Muscle layer of duodenum (tissue), 2 donors: ENCODE data around the gene DOCK2.
"Not testable (repeated sequence)": the region's sequence is repeated elsewhere in the genome, so short reads cannot be mapped to it uniquely, and the experiment has no call there.

Experiments
- H3K27ac ChIP-seq: one replicate; pipeline ENCODE4 v1.7.0; 2013; ENCODE audit warnings: mild to moderate bottlenecking, low read length
- H3K27me3 ChIP-seq: one replicate; pipeline ENCODE4 v1.7.0; 2013; ENCODE audit warnings: low read depth, mild to moderate bottlenecking, control low read depth, low read length
- H3K36me3 ChIP-seq, 2 donors: one replicate each; pipeline ENCODE4 v1.7.0; 2013; ENCODE audit warnings: low read length in 2 of 2, control low read depth in 1 of 2, mild to moderate bottlenecking in 1 of 2; ENCODE audit not compliant: insufficient read depth in 2 of 2, control insufficient read depth in 1 of 2
- H3K4me1 ChIP-seq, 2 donors: one replicate each; pipeline ENCODE4 v1.7.0; 2013; ENCODE audit warnings: low read length in 2 of 2, mild to moderate bottlenecking in 2 of 2, control low read depth in 1 of 2, moderate library complexity in 1 of 2; ENCODE audit not compliant: insufficient read depth in 2 of 2, control insufficient read depth in 1 of 2
- H3K4me3 ChIP-seq, 2 donors: one replicate each; pipeline ENCODE4 v1.7.0; 2013; ENCODE audit warnings: low read length in 2 of 2, low read depth in 1 of 2, mild to moderate bottlenecking in 1 of 2
- H3K9me3 ChIP-seq, 2 donors: one replicate each; pipeline ENCODE4 v1.7.0; 2013; ENCODE audit warnings: low read length in 2 of 2, control low read depth in 1 of 2, mild to moderate bottlenecking in 1 of 2; ENCODE audit not compliant: control insufficient read depth in 1 of 2
- donor health status: healthy.

Gene DOCK2

DNA sequence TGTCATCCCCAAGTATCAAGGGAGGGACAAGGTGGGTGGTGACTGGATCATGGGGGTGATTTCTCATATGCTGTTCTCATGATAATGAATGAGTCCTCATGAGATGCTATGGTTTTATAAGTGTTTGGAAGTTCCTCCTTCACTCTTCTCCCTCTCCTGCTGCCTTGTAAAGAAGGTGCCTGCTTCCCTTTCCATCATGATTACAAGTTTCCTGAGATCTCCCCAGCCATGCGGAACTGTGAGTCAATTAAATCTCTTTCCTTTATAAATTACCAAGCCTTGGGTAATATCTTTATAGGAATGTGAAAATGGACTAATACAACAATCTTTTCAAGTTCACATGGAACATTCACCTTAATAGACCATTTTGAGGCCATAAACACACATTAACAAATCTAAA, 21.5 kb upstream of the DOCK2 start:
- H3K27ac ChIP-seq: no peak overlapping the region
- peaks cover 0 to 4% of the 10 kb centered on the region in 2 donors for H3K9me3 ChIP-seq
- H3K4me1 ChIP-seq: no peaks in the 10 kb centered on the region
- H3K36me3 ChIP-seq: no peaks in the 10 kb centered on the region
- no peak overlapping the region for H3K4me3 ChIP-seq
- H3K27me3 ChIP-seq: no peaks in the 10 kb centered on the region

DNA sequence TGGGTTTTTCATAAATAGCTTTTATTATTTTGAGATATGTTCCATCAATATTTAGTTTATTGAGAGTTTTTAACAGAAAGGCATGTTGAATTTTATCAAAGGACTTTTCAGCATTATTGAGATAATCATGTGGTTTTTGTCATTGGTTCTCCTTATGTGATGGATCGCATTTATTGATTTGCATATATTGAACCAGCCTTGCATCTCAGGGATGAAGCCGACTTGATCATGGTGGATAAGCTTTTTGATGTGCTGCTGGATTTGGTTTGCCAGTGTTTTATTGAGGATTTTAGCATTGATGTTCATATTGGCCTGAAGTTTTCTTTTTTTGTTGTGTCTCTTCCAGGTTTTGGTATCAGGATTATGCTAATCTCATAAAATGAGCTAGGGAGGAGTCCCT, 12.8 kb upstream of the DOCK2 start:
- H3K4me3 ChIP-seq, H3K4me1 ChIP-seq, H3K9me3 ChIP-seq, H3K36me3 ChIP-seq, H3K27me3 ChIP-seq, H3K27ac ChIP-seq: not testable (repeated sequence)

DNA sequence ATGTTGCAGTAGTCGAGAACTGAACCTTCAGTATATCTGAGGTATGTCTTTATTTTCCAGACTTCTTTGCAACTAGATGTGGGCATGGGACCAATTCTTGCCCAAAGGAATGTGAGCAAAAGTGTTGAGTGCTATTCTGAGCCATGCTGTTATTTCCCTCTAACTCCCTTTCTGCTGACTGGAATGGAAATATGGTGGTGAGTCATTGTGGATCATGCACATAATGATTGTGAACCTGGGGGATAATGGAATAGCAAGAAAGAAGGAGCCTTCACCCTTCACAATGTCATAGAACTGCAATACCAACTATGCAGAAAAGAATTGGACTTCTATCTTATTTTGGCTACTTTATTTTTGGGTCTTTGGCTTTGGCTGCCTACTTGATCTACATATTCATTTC, 10.3 kb upstream of the DOCK2 start:
- Histone ChIP-seq H3K27me3 (no peaks in the 10 kb centered on the region), H3K4me1 (no peaks in the 10 kb centered on the region), H3K27ac (no peak overlapping the region), H3K36me3 (no peaks in the 10 kb centered on the region), H3K9me3 (no peaks in the 10 kb centered on the region), H3K4me3 (no peak overlapping the region)

DNA sequence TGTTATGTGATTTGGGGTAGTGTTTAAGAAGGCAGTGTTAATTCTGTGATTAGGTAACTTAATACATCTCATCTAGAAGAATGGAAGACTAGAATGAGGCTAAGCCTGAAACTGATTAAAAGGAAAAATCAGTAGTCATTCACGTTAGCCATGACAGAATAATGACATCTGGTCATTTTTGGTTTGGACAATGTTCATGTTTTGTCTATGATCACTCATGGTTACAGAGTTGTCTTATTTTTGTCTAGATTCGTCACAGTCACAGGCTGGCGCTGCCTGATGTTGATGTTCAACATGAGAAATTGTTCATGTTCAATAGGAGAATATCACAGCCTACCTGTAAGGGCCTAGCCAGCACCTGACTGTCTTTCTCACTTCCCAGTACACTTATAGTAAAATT, 9.5 kb upstream of the DOCK2 start:
- H3K36me3 ChIP-seq: no peaks in the 10 kb centered on the region
- H3K4me3 ChIP-seq: no peak overlapping the region
- no peaks in the 10 kb centered on the region for H3K9me3 ChIP-seq
- H3K27me3 ChIP-seq: no peaks in the 10 kb centered on the region
- H3K27ac ChIP-seq: no peak overlapping the region
- no peaks in the 10 kb centered on the region for H3K4me1 ChIP-seq

DNA sequence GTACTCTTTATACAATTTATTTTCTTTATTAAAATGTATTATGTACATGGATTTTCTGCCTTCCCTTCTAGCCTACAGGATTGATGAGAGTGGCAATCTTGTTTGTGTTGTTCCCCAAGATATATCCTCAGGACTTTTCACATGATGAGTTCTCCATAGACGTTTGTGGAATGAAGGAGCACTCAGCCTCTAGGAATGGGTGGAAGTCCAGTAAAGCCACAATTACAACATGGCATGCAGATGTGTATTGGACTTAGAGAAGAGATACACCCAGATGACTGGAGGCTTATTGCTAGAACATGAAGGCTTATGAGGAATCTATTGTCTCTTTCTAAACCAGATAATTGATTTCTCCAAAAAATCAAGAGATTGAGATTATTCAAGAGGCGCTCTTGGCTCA, 8.2 kb upstream of the DOCK2 start:
- H3K4me1 ChIP-seq: no peaks in the 10 kb centered on the region
- no peak overlapping the region for H3K27ac ChIP-seq
- H3K27me3 ChIP-seq: no peaks in the 10 kb centered on the region
- H3K36me3 ChIP-seq: no peaks in the 10 kb centered on the region
- no peak overlapping the region for H3K4me3 ChIP-seq
- no peaks in the 10 kb centered on the region for H3K9me3 ChIP-seq

DNA sequence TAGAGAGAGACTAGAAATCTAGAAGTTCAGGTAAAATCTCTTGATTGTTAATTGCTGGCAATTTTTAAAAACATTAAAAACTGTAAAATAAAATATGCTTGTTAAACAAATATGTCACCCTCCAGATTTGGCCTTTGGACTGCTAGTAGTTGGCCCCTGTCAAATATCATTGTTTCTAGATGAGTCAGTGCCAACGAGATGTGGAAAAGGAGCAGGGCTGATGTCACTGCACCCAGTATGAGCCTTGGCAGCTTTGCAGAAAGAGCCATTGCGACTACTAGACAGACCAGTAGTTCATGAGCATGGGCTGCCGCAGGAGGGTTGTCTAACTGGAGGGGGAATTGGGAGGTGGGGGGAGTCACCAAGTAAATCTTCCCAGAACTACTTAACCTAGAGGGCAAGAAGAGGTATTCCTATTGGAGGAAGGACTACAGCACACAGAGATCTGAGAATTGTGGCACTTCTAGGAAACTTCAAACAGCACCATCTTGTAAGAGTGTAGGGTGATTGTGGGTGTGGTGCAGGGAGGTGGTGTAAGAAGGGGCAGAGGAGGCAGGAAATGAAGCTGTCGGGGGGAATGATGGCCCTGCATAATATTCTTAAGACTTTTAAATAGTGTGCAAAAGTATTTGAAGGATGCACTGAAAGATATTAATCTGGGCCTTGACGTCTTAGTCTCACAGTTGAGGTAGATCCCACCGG, 7.1 kb upstream of the DOCK2 start:
- Histone ChIP-seq H3K9me3 (no peaks in the 10 kb centered on the region), H3K4me3 (no peak overlapping the region), H3K27me3 (no peaks in the 10 kb centered on the region), H3K4me1 (no peaks in the 10 kb centered on the region), H3K27ac (no peak overlapping the region), H3K36me3 (no peaks in the 10 kb centered on the region)

DNA sequence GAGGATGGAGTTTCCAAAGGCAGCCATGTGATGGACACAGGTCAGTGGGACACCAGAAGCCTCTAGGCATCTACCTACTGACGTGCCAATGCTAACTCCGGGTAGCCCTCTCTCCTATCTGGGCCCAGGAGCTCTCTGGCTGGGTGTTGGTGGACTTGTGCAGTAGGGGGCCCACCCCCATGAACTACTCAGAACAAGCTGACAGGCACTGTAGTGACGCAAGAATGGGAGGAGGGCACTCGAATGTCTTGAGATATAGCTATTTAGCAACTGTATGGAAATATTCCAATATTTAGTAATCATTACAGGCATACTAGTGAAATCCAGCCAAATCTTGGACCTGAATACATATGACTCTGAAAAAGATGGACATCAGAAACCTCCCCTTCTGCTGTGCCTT, 5.7 kb upstream of the DOCK2 start:
- Histone ChIP-seq H3K4me3 (no peak overlapping the region), H3K4me1 (no peaks in the 10 kb centered on the region), H3K27me3 (no peaks in the 10 kb centered on the region), H3K36me3 (no peaks in the 10 kb centered on the region), H3K27ac (no peak overlapping the region), H3K9me3 (no peaks in the 10 kb centered on the region)

DNA sequence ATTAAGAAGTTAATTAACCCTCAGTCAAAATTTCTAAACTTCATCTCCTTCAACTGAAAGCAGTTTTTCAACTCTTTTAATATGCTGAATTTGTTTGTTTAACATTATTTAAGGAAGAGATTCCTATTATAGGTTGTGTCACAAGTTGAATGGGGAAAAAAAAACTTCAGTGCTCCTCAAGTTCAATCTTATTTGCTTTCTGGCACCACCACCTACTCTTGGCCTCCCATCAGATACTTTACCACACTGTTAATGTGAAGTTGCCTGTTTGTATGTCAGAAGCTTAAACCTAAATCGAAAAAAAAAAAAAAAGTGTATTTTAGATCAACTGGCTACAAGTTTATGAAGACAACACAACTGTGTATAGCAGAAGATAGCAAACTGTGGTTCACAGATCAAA, 4.1 kb upstream of the DOCK2 start:
- Histone ChIP-seq H3K4me3 (no peak overlapping the region), H3K27me3 (peaks cover 5% of the 10 kb centered on the region)

DNA sequence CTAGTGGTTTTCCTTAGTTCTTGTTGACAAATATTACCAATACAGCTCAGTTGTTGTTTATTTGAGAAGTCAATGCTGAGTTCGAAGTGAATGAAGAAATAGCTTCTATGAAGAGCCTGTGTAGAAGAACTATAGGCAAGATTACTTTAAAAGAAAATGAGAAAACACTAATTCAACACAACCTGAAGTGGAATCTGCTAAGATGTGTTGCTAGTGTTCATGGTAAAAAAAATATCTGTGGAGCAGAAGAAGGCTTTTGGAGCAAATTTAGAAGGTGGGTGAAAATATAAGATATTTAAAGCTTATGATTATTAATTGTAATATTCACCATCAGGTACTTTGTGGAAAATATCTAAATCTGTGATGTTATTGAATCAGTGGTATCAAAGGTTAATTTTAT, 2.5 kb upstream of the DOCK2 start:
- no peaks in the 10 kb centered on the region for H3K36me3 ChIP-seq
- no peak overlapping the region for H3K27ac ChIP-seq
- H3K9me3 ChIP-seq: peaks cover 0 to 4% of the 10 kb centered on the region in 2 donors
- no peak overlapping the region for H3K4me3 ChIP-seq
- H3K4me1 ChIP-seq: no peaks in the 10 kb centered on the region
- peaks cover 5% of the 10 kb centered on the region for H3K27me3 ChIP-seq

More for the DNA sequence above, 4.1 kb upstream of the DOCK2 start:
- Histone ChIP-seq H3K9me3 (no peaks in the 10 kb centered on the region), H3K27ac (no peak overlapping the region), H3K4me1 (no peaks in the 10 kb centered on the region), H3K36me3 (no peaks in the 10 kb centered on the region)

DNA sequence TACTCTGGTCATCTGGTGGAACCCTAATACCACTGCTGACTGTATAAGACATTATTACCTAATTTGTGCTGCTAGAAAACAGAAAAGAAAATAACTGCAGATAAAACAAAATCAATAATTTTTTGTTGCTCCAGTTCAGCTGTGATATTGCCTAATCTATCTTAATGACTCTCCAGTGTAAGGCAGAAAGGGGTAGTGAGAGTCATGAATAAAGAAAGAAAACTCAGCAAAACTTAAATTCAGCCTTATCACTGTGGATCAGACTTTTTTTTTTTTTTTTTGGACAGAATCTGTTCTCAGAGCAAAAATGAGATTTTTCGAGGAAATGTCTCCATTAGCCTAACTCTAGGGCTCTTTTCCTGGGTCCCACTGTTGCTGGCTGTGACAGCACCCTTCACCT, 1.1 kb upstream of the DOCK2 start:
- peaks cover 0 to 7% of the 10 kb centered on the region in 2 donors for H3K9me3 ChIP-seq
- no peaks in the 10 kb centered on the region for H3K4me1 ChIP-seq
- no peak overlapping the region for H3K4me3 ChIP-seq
- H3K36me3 ChIP-seq: no peaks in the 10 kb centered on the region
- no peak overlapping the region for H3K27ac ChIP-seq
- peaks cover 5% of the 10 kb centered on the region for H3K27me3 ChIP-seq

DNA sequence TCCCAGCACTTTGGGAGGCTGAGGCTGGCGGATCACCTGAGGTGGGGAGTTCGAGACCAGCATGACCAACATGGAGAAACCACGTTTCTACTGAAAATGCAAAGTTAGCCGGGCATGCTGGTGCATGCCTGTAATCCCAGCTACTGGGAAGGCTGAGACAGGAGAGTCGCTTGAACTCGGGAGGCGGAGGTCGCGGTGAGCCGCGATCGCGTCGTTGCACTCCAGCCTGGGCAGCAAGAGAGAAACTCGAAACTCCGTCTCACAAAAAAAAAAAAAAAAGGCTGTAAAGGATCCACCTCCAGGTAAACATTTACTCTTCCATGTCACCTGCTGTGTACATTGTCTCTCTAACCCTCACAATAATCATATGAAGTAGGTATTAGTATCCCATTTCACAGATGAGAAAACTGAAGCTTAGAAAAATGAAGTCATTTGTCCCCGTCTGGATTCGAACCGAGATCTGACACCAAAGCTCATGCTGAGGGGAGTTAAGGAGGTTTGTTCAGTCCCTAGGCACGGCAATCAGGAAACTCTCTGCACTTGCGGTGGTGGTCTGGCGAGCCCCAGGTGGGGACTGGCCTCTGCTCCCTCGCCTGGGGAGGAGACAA, 494 bp upstream of the DOCK2 start:
- Histone ChIP-seq H3K9me3 (peaks cover 0 to 7% of the 10 kb centered on the region in 2 donors), H3K4me1 (no peaks in the 10 kb centered on the region), H3K27me3 (peaks cover 5% of the 10 kb centered on the region), H3K4me3 (peak overlapping the region in 1 of 2 donors; percentile 58), H3K27ac (no peak overlapping the region), H3K36me3 (no peaks in the 10 kb centered on the region)
